Hematopoietic multipotent progenitor cell (in vitro differentiated cells): ENCODE measurements around the gene CSRNP3. TPM values are rescaled to one million over a fixed set of nuclear protein-coding genes. Genes with fewer than 3 reads are reported as not detected.
"Not testable (repeated sequence)": the region's sequence is repeated elsewhere in the genome, so short reads cannot be mapped to it uniquely, and the experiment has no call there.

Source experiments
- DNase-seq, 3 donors: peaks; one replicate each; pipeline ENCODE4 v3.0.0-alpha.2; 2011 to 2015; ENCODE audit warnings: low read depth in 2 of 3, low spot score in 2 of 3
- total RNA-seq: library from RNA; depleted of rRNA; stranded (reverse); fragments of >200 nt; gene quantifications from one replicate; pipeline ENCODE4 v1.2.3, GENCODE V29; 2012

The CSRNP3 gene
- total RNA-seq, 1 donor, result under 0.01 TPM

DNA sequence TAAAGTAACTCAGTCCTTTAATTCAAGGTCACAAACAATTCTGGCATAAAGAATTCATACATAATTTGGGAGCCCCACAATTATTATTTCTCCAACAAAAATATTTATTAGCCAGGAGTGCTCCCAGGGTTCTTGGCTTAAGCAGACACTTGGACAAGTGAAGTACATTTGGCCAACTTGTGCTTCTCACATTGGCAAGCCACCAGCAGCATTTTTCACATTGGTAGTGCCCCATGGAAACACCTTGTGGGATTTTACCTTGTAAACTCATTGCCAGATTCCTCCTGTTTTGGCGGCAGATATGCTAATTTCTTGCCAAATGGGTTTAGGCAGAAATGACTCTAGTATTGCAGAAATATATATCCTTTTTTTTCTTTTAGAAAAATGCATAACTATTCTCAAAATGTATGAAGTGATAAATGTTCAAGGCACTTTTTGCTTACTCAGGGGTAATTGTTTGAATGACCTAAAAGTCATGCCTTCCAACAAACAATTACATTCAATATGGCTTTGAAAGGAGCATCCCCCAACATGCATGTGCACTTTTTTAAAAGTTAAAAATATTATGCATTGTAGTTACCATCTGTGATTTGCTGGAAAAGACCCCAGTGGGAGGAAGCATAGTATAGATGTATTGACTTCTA lies 113.5 kb downstream of the CSRNP3 start:
- no peak for DNase-seq

DNA sequence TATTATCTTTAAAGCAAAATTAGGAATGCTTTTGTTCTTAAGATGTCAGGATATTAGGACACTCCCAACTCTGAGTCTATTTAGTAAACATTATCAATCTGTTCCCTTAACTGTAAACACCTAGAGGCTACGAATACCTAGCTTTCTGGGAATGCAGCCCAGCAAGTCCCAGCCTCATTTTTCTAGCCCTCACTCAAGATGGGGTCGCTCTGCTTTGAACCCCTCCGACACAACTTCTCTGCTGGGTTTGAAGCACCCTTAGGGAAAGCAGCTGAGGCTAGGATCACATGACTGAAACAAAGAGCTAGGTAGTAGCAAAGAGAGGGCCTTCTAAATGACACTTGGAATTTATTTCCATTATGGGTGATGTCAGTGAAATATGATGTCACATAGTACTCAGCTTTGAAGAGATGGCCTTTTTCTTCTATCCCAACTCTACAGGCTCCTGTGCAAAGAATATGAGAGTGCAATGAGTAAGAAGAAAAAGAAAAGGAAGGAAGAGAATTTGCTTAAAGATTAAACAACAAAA lies 114.7 kb downstream of the CSRNP3 start:
- no peak for DNase-seq

DNA sequence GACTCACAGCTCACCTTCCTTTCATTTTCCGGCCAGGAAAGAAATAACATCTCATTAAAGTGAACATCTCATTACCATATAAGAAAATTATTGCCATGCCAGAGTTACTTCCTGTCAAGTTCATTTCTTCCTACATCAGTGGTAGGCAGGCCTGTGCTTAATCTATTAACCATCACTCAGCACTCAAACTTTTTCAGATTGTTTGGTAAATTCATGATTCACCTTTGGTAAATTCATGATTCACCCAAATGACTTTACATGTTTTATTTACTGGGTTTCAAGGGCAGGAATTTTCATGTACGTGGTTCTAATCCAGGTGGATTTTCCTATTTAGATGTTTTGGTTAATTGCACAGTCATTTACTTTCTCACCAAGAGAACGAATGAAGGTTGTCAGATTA lies 116.5 kb downstream of the CSRNP3 start:
- no peak for DNase-seq

DNA sequence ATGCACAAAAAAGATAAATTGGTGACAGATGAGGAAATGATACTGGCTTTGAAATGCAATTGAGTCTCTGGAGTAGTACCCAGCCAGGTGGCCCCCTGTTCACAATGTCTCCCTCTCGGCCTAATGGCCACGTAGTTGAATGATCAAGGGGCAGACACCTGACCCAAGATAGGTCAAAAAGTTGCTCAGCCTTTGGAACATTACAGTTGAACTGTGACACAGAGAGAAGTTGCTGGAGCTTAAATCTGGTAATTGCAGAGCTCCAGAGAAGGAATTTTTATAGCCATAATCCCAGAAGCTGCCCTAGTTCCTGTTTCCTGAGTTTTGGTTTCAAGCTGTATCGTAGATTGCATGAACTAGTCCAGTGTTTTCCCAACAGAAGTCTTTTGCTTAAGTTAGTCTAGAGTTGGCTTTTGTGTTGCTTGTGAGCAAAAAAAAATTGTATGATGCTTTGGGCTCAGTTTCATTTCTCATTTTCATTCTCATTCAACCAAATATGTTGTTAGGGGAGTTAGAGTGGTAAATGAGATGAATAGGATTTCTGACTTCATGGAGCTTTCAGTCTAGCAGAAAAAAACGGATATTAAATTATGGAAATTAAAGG lies 117.9 kb downstream of the CSRNP3 start:
- DNase-seq, result no peak

DNA sequence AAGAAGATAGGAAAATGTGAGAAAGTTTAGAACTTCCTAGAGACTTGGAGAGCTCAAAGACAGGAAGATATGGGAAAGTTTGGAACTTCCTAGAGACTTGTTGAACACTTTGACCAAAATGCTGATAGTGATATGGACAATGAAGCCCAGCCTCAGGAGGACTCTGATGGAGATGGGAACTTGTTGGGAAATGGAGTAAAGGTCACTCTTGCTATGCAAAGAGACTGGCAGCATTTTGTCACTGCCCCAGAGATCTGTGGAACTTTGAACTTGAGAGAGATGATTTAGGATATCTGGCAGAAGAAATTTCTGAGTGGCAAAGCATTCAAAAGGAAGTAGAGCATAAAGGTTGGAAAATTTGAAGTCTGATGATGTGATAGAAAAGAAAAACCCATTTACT lies 121.5 kb downstream of the CSRNP3 start:
- DNase-seq, result not testable (repeated sequence)

DNA sequence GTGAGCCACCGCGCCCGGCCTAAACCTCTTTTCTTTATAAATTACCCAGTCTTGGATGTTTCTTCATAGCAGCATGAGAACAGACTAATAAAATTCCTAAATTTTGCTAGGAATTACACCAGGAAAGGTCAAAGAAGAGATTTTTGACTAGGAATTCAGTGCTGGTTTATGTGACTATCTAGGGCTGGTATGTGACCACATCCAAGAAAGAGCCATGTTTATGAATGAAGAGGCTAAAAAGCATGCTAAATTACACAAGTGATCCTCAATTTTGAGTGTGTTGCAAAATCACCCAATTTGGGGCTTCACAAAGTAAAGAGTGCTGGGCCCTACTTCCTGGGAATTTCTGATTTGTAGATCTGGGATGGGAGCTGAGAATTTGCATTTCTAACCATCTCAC lies 123.6 kb downstream of the CSRNP3 start:
- no peak for DNase-seq

DNA sequence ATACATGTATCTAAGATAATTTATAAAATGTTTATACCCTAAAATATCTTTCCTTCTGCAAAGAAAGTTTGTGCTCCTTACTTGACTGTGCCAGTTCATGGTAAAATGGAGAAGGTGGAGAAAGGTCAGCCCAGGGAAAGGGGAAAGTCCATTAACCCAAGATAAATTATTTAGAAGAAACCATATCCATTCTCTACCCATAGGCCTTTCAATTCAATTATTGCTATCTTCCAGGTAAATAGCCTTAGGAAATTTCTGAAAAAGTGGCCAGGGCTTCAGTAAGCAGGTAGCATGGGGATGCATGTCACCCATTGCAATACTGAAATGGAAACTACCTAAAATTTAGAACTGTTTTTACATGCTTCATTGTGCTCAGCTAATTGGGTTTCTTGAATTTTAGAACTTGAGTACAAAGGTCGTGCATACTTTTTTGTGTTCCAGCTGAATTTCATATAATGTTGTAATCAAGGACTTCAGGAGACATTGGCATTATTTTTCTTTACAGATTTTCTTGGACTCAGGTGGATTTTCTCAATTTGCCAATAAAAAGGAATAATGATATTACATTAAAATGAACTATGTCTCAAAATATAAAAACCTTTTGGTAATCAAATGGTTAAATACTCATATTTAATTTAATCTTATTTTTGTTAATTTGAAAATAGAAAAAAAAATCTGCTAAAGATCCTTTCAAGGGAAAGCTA lies 124.9 kb downstream of the CSRNP3 start:
- no peak for DNase-seq

DNA sequence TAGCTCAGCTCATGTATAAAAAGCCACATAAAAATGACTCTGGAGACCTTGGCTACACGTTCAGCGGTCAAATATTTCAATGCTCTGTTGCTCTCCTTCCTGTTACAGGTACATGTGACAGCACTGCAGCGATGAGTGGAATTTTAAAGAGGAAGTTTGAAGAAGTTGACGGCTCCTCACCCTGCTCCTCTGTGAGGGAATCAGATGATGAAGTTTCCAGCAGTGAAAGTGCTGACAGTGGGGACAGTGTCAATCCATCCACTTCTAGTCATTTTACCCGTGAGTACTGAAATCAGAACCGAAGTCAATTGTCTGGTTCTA lies 125.4 kb downstream of the CSRNP3 start:
- DNase-seq, result peak in 2 of 3 donors; percentile 18 to 41

DNA sequence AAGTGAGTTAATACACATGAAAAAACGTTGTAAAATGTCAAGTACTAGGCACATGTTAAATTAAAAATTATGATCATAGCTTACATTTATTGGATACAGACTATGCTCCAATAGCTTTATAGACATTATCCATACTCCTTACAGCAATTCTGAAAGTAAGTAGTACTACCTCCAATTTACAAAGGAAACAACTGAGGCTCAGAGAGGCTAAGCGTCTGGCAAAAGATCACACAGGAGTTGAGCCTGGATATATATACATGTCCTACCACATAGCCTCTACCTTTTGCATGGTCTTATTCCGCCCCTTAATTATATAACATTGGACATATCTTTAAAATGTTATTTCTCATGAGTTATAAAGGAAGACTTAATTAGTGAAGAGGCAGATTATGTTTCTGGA lies 127.3 kb downstream of the CSRNP3 start:
- DNase-seq, result no peak

DNA sequence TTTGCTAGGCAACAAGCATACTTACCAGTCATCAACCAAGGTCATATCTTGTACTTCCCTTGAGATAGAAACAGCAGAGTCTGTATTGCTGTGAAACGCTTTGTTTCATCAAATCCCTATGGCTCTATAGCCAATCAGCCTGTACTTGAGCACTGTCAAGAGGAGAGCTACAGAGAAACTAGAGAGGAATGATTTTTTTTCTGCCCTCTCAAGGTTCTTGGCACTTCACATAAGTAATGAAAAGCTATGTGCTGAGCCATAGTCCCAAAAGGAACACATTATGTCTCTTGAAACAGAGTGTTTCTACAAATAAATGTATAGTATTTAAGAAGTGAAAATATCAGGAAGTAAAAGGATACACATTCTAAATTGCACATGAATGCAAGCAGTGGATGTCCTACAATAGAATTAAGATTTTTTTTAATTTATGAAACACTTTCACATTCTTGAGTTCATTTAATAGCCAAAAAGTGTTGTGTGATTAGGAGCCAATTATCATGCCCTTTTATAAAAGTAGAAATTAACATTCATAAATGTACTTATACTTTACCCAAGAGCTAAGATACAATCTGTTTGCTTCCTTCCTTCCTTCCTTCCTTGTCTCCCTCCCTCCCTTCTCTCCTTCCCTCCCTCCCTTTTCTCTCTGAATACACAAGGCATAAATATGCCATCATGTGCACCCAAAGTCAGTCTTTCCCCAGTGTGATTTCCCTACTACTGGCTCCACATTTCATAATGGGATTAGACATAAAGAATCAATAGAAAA lies 131.8 kb downstream of the CSRNP3 start:
- DNase-seq, result no peak

DNA sequence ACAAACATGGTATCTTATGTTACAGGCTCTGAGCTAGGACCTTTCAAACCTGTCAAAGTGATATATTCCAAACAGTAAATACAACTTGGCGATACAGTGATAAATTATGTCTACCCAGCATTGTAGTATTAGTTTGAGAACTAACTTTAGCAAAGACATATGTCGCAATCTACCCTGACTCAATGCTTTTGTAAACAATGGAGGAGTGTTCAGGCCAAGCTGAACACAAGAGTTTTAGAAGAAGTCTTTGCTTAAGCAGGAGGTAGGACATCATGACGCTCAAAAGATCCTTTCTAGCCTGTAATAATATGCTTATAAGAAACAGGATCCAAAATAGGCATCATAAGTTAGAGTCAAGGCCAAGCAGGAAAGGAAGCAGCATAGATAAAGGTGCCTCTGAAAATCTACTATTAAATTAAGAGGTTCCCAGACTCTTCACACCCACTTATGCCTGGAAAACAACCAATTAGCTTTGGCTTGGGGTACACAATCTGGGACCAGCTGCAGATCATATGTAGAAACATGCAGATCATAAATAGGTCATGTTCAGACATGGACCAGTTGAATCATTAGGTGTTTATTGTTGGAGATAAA lies 132.5 kb downstream of the CSRNP3 start:
- no peak for DNase-seq

DNA sequence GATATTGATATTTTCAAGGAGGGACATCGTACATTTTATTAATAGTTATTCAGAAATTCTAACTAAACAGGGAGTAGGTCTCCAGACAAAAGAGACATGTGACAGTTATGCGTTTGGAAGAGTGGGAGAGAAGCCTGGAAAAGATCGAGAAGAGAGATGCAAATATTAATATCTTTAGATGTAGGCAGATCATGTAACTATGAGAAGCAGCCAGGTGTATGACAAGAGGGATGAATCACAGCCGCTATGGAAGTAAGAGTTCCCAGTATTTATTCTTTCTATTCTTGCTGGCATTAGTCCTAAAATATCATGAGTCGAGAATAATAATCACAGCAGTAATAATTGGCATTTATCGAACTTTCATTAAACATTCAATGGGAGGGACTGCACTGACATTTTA lies 140.2 kb downstream of the CSRNP3 start:
- no peak for DNase-seq

DNA sequence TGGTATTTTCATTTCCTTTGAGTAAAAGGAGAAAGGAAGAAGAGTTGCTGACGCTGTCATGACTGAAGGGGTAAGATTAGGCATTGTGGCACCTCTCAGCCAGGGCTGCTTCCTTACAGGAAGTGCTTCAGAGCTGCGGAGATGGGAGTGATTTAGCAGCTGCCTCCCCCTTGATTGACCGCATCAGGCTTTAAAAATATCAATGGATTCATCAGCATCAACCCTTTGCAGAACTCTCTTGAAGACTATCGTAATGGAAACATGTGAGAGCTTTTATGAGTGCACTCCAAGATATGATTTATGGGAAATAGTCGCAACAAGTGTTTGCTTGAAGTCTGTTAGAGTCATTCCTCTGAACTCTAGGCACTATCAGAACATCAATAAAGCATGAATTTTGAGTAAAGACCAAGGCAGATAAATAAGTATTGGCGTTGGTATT lies 141.1 kb downstream of the CSRNP3 start:
- DNase-seq, result peak in 2 of 3 donors; percentile 61 to 94

DNA sequence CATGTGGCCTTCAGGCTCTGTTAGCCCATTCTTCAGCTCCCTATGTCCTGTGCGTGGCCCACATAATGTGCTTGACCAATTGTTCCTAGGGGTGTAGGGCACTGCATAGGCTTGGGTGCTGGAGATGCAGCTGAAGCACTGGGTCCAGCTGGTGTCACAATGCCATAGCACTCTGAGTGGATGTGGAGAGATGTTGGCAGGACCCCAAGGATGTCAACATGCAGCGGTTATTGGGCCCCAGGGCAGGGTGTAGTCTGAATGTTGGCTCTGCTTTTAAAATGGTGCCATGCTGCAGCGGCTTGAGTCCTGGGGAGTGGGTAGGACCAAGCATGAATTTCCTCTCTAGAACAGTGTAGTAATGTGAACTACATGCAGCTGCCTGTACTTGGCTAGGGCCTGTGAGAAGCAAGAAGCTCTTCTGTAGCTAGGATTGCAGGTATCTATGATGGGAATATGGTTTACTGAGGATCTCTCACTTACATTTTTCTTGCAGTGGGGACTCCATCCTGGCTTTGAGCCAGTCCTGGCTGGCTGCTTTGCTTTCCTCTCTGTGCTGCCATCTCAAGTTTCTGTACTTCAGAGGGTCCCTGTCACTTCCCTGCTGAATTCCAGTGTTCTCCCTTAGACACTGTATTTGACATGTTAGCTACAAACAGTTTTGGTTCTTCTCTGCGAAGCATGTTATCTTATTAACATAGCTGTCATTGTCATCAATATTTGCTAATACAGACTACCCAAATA lies 148.4 kb downstream of the CSRNP3 start:
- DNase-seq, result no peak

DNA sequence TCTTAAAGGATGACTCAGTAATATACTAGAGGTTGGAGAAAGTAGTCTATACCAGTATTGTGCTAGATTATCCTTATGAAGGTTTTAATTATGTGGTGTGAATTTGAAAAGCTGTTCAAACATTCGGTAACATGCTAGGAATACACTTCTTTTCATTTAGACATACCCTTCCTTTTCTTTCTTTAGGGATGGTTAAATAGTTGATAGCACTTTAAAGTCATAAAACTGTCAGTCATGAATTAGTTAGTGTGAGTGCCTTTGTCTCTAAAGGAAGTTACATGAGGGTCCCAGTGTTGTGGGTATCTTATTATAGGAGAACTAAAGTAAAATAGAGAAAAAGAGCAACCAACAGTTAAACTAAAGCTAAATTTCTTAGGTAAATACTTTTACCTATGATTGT lies 149.3 kb downstream of the CSRNP3 start:
- no peak for DNase-seq

DNA sequence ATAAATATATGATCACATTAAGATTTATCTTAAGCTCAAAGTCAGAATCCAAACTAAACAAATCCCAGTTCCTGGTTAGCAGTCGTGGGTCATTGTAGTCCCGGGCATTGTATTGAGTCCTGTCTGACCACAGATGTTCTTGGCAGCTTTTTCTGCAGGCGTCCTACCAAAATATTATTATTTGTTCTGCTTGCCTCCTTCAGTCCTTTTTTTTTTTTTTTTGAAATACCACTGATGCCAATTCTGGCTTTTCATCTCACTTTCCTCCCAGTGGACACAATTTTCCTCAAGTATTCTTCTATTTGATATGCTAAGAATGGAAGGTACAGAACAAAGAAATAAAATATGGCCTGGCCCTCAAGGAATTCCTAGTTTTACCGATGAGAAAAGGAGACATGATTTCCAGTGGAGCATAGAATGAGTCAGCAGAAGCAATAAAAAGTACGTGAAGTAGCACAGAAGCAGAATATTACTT lies 151.6 kb downstream of the CSRNP3 start:
- no peak for DNase-seq

DNA sequence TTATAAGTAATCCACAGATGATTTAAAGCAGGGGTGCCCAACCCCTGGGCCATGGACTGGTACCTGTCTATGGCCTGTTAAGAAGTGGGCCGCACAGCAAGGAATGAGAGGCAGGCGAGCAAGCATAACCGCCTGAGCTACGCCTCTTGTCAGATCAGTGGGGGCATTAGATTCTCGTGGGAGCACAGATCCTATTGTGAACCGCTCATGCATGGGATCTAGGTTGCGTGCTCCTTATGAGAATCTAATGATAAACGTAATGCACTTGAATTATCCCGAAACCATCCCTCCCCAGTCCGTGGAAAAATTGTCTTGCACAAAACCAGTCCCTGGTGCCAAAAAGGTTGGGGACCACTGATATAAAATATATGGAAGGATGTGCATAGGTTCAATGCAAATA lies 153.7 kb downstream of the CSRNP3 start:
- no peak for DNase-seq

DNA sequence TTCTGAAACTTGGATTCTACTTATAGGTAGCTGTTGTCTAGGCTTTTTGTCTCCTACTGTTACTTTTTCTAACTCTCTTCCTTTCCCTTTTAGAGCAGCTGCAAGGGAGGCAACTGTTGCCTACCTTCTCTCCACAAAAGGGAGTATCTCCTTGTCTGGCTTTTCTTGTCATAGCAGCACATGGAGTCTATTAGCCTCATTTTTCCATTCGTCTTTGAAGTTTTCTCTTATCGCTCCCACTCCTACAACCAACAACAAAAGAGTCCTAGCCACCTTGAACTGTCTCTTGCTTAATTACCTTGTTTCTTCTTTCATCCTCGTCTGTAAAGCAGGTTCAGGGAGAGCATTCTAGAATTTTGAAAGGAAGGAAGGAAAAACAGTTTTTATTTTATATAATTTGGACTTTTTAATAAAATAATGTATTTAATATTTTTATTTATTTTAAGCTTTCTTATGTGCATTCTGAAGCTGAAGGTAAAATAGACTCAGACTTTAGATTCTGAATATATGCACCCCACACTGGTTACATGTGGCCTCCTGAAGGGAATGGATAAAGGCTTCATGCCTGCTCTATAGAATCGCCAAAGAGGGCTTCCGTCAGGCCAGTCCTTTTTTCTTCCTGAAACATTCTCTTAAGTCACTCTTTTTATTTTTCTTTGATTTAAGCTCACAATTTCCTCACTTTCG lies 154.4 kb downstream of the CSRNP3 start:
- DNase-seq, result no peak

DNA sequence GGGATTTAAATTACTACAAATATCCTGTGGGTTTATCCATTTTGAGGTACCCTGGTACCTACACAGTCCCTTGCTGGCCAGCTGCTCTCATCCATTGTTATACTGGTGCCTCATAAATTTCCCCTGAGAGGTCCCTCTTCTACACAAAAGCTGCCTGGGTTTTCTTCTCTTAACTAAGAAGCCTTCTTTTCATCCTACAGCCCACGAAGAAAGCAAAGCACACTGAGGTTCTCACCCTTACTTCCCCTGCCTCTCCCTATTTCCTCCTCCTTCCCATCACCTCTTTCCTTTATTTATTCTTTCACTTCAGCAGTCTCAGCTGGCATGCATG lies 154.9 kb downstream of the CSRNP3 start:
- DNase-seq, result no peak

DNA sequence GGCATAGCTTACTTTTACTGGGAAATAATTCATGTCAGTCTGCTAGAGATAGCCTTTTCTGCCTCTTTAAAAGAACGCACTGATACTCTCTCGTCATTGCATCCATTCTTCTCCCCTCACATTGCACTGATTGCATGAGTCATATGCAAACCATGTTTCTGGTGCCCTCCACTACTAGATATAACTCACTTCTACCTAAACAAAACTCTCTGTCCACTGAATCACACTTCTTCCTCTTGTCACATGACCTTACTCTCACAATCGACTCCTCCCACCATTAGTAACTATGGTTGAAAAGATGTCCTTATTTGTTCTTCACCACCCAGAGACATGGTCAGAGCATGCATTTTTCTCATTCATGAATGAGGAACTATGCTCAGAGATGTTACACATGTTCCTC lies 158.0 kb downstream of the CSRNP3 start:
- no peak for DNase-seq
